ENCODE data around the gene TMEM256. TPM values are rescaled to one million over a fixed set of nuclear protein-coding genes. Genes with fewer than 3 reads are reported as not detected.

TMEM256 gene
- total and polyA plus RNA-seq, 2 of the 8 experiments (the other 6 are each of a cell fraction or from before 2014, with no cell fraction given), result 97.0 to 350 TPM

- H3K4me2 ChIP-seq (ENCODE audit: insufficient read depth in 1 of 2, low read depth in 2 of 2, low read length in 2 of 2), result no peak overlapping the region
- H3K23me2 ChIP-seq (ENCODE audit: low read depth, low read length), result peaks cover 6% of the 10 kb centered on the region; the same call in 1 of the 2 replicates
- H2BK120ac ChIP-seq (replicated peaks; ENCODE audit: low read depth, low read length), result no peak overlapping the region
- H3K9ac ChIP-seq (replicated peaks in 1 of 4; ENCODE audit: extremely low read depth in 1 of 4, low read depth in 3 of 4, low read length in 3 of 4), result no peak overlapping the region
- H3K23ac ChIP-seq (ENCODE audit: insufficient read length), result no peak overlapping the region
- H2BK12ac ChIP-seq (ENCODE audit: low read depth, low read length), result no peak overlapping the region
- no peak for FAIRE-seq
- H3K36me3 ChIP-seq (ENCODE audit: control insufficient read depth in 2 of 4, insufficient read depth in 4 of 4, low read length in 3 of 4), result no peaks in the 10 kb centered on the region; a peak in 1 of 8 replicates
- no peak overlapping the region for H4K5ac ChIP-seq (ENCODE audit: insufficient read length, low read depth, low read length)
- H3K4me3 ChIP-seq (ENCODE audit: extremely low read depth in 1 of 4, insufficient read depth in 2 of 4, low read depth in 3 of 4, low read length in 4 of 4), result no peak overlapping the region
- no peak overlapping the region for H3K14ac ChIP-seq (ENCODE audit: insufficient read length)
- H3K4me1 ChIP-seq (replicated peaks in 1 of 4; ENCODE audit: control insufficient read depth in 3 of 4, insufficient read depth in 4 of 4, low read length in 3 of 4), result peaks cover 3 to 8% (median 6%) of the 10 kb centered on the region in 4 experiments; a peak in 6 of 7 replicates
- H2AFZ ChIP-seq (ENCODE audit: low read length), result no peak overlapping the region
- H2BK5ac ChIP-seq (ENCODE audit: low read depth, low read length), result no peak overlapping the region
- H3K27me3 ChIP-seq (replicated peaks in 1 of 4; ENCODE audit: control insufficient read depth in 3 of 4, extremely low read depth in 1 of 4, insufficient read depth in 3 of 4, low read length in 3 of 4), result peaks cover 0 to 7% (median 5%) of the 10 kb centered on the region in 4 experiments; a peak in 6 of 7 replicates
- no peak overlapping the region for H3K27ac ChIP-seq (ENCODE audit: low read depth, low read length)
- no peak overlapping the region for H2AK5ac ChIP-seq (ENCODE audit: low read depth, low read length)
- no peak overlapping the region for H2BK15ac ChIP-seq (ENCODE audit: low read length)
- TF ChIP-seq CHD1 (IDR thresholded peaks at IDR 0.05; ENCODE audit: low read depth, low read length), result no peak
- POLR2A ChIA-PET (ENCODE audit: partially characterized antibody), result interaction anchor here (1.0 to 15.5 kb wide), 2 partner anchors 9 to 33 kb away, joined by 3 to 339 read pairs; partner anchors contain the start of genes FGF11, POLR2A, SLC35G6 and ZBTB4
- no peaks in the 10 kb centered on the region for H3K9me3 ChIP-seq (ENCODE audit: insufficient read depth in 2 of 2, low read depth in 1 of 2, low read length in 1 of 2)
- DNase-seq (ENCODE audit: low read depth in 1 of 2, low spot score in 2 of 2), result no peak
- no peak overlapping the region for H3K18ac ChIP-seq (ENCODE audit: extremely low read depth, low read length)
- CTCF ChIA-PET (ENCODE audit: partially characterized antibody), result interaction anchor here (0.6 to 1.3 kb wide), 4 partner anchors 8 to 208 kb away, joined by 3 to 4 read pairs (median 3); no protein-coding TSS in a partner anchor
- H3K4ac ChIP-seq (replicated peaks; ENCODE audit: insufficient read length, low read depth, low read length), result no peak overlapping the region
- no peak overlapping the region for H3K56ac ChIP-seq (replicated peaks; ENCODE audit: insufficient read length, low read depth, low read length)
- no peaks in the 10 kb centered on the region for H3K79me2 ChIP-seq (ENCODE audit: control insufficient read depth in 1 of 2, insufficient read depth in 2 of 2, low read length in 2 of 2)
- no peak overlapping the region for H4K8ac ChIP-seq (ENCODE audit: extremely low read depth, insufficient read depth, low read length)
- no peaks in the 10 kb centered on the region for H3K79me1 ChIP-seq (ENCODE audit: low read depth, low read length)
- no peaks in the 10 kb centered on the region for H4K20me1 ChIP-seq (replicated peaks in 1 of 2; ENCODE audit: control insufficient read depth in 1 of 2, insufficient read depth in 2 of 2, low read length in 2 of 2)
- no peak overlapping the region for H2BK20ac ChIP-seq (ENCODE audit: low read length)
- 93% methylated on average over 7 of the region's 7 CpGs; no CpG with 5 or more reads in 1 of the 2 experiments for WGBS, 2 experiments (ENCODE audit: extremely low coverage in 1 of 2, insufficient coverage in 1 of 2, insufficient read length in 1 of 2, insufficient replicate concordance in 2 of 2, low coverage in 1 of 2, low lambda C conversion rate in 2 of 2, missing lambda C conversion rate in 1 of 2)
- no peak overlapping the region for H4K91ac ChIP-seq (replicated peaks; ENCODE audit: insufficient read length, low read length)
Observed at GRCh38 chr17:7448461-7448860, 44.6 kb upstream of the TMEM256 start.

Measured in H1 (cell line).